Prostate gland (tissue), 2 donors: ENCODE results near the gene ALX3. TPM values are rescaled to one million over a fixed set of nuclear protein-coding genes. Genes with fewer than 3 reads are reported as not detected.

ENCODE experiments used
- DNase-seq: peaks from one replicate; pipeline ENCODE4 v3.0.0-alpha.2; 2019; ENCODE audit warnings: low spot score
- H3K27ac ChIP-seq, 2 donors: fragments of 200-600 bp; sonication (generic); 2 replicates each; pipeline ENCODE4 v1.5.1; 2017 to 2019
- H3K27me3 ChIP-seq: fragments of 200-600 bp; sonication (generic); replicated peaks from 2 replicates; pipeline ENCODE4 v1.5.1; 2019; ENCODE audit not compliant: insufficient read depth
- H3K36me3 ChIP-seq, 2 donors: fragments of 200-600 bp; sonication (generic); 1 replicate in 1 of 2; 2 replicates in 1 of 2; pipeline versions ENCODE4 v1.5.1 to v1.8.1; 2017 to 2019
- H3K4me1 ChIP-seq: fragments of 200-600 bp; sonication (generic); replicated peaks from 2 replicates; pipeline ENCODE4 v1.5.1; 2019
- H3K4me3 ChIP-seq, 2 donors: fragments of 200-600 bp; sonication (generic); 2 replicates each; pipeline ENCODE4 v1.5.1; 2017 to 2019
- H3K9me3 ChIP-seq: fragments of 200-600 bp; sonication (generic); 2 replicates; pipeline ENCODE4 v1.5.1; 2017
- POLR2A ChIP-seq: fragments of 450-650 bp; IDR thresholded peaks from one replicate; pipeline ENCODE4 v1.6.1; 2016; ENCODE audit warnings: antibody characterized with exemption, mild to moderate bottlenecking
- POLR2AphosphoS5 ChIP-seq: sonication (generic); formaldehyde crosslinking; IDR thresholded peaks from one replicate; pipeline ENCODE4 v1.6.1; 2017; ENCODE audit warnings: antibody characterized with exemption
- WGBS: methylation state at CpG from one replicate; pipeline ENCODE4 v1.1.5; 2018; 5-methylcytosine and 5-hydroxymethylcytosine counted together
- intact Hi-C: fragments of 100-400 bp; cut with DNase I; formaldehyde crosslinking; loops from one replicate; pipeline ENCODE4 v1.14.2; 2022
- total RNA-seq, 2 donors: library from RNA; depleted of rRNA; stranded (reverse); fragments of >200 nt; gene quantifications; one replicate each; pipeline ENCODE4 v1.1.0, GENCODE V29; 2016
- TF ChIP-seq, protein P1 (sequence below), 4 experiments: fragments of 200-600 bp in 2 of 4; fragments of 450-650 bp in 2 of 4; sonication (generic) in 2 of 4; IDR thresholded peaks; 1 replicate in 3 of 4; 2 replicates in 1 of 4; pipeline ENCODE4 v1.5.1; 2016 to 2019; ENCODE audit warnings: antibody characterized with exemption in 4 of 4, mild to moderate bottlenecking in 2 of 4, moderate library complexity in 2 of 4

Gene ALX3
- total RNA-seq, 2 donors from 2014 or later = 0.74 TPM; not detected in 1

DNA sequence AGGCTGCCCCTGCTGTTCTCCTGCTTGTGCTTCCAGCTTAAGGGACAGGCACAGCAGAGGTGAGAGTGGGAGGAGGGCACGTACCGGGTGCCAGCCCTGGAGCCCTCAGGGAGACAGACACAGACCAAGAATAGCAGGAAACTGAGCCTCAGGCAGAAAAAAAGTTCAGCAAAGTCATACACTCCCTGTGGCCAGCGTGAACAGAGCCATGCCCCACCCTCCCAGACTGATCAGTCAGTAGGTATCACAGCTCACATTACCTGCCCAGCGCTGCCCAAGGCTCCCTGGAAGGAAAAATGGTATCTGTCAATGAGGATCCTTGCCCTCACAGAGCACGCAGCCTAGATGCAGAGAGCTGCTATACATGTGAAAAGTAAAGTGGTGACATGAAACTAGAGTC is 43.1 kb upstream of the ALX3 start:
- no peak for DNase-seq
- no peak overlapping the region for H3K4me3 ChIP-seq
- no peak overlapping the region for H3K27ac ChIP-seq
- H3K4me1 ChIP-seq = no peaks in the 10 kb centered on the region
- TF ChIP-seq POLR2AphosphoS5 (no peak), POLR2A (no peak)
- TF ChIP-seq, protein P1, sequence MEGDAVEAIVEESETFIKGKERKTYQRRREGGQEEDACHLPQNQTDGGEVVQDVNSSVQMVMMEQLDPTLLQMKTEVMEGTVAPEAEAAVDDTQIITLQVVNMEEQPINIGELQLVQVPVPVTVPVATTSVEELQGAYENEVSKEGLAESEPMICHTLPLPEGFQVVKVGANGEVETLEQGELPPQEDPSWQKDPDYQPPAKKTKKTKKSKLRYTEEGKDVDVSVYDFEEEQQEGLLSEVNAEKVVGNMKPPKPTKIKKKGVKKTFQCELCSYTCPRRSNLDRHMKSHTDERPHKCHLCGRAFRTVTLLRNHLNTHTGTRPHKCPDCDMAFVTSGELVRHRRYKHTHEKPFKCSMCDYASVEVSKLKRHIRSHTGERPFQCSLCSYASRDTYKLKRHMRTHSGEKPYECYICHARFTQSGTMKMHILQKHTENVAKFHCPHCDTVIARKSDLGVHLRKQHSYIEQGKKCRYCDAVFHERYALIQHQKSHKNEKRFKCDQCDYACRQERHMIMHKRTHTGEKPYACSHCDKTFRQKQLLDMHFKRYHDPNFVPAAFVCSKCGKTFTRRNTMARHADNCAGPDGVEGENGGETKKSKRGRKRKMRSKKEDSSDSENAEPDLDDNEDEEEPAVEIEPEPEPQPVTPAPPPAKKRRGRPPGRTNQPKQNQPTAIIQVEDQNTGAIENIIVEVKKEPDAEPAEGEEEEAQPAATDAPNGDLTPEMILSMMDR (IDR thresholded peaks at IDR 0.05) = no peak
- H3K9me3 ChIP-seq = no peaks in the 10 kb centered on the region
- H3K27me3 ChIP-seq = no peaks in the 10 kb centered on the region
- 68% methylated on average over 5 of the region's 5 CpGs for WGBS
- intact Hi-C loops = no loop called here
- no peaks in the 10 kb centered on the region for H3K36me3 ChIP-seq

DNA sequence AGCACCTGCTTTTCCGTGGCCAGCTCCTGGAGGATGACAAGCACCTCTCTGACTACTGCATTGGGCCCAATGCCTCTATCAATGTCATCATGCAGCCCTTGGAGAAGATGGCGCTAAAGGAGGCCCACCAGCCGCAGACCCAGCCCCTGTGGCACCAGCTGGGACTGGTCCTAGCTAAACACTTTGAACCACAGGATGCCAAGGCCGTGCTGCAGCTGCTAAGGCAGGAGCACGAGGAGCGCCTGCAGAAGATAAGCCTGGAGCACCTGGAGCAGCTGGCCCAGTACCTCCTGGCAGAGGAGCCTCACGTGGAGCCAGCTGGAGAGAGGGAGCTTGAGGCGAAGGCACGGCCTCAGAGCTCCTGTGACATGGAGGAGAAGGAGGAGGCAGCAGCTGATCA is 42.2 kb upstream of the ALX3 start:
- no peaks in the 10 kb centered on the region for H3K4me1 ChIP-seq
- no peaks in the 10 kb centered on the region for H3K36me3 ChIP-seq
- TF ChIP-seq, protein P1 (IDR thresholded peaks at IDR 0.05) = no peak
- TF ChIP-seq POLR2A = no peak
- TF ChIP-seq POLR2AphosphoS5 = no peak
- H3K27me3 ChIP-seq = no peaks in the 10 kb centered on the region
- H3K4me3 ChIP-seq = no peak overlapping the region
- no peak overlapping the region for H3K27ac ChIP-seq
- 66% methylated on average over 9 of the region's 9 CpGs for WGBS
- H3K9me3 ChIP-seq = no peaks in the 10 kb centered on the region
- no peak for DNase-seq
- intact Hi-C loops = no loop called here

DNA sequence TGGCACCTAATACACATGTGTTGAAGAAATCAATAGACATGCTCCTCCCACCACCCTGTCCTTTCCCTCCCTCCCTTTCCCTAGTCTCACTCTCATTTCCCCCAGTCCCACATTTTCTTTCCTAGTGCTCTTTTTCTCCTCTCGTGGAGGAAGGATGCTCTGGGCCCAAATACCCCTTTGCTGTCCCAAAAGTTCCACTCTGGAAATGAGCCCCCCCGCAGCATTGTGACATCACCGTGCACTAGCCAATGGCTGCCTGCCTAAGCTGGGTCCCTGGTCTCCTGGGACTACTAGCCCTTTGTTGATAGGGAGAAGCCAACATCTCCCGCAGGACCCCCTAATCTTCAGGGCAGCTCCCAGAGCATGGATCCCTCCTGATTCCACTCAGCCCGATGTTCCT is 41.7 kb upstream of the ALX3 start, which contains the start of gene UBL4B:
UBL4B (plus strand) TSS at position 301 of the 400 bp plus-strand sequence; CDS start at position 393, 92 bp downstream.
- intact Hi-C loops = no loop called here
- WGBS = 82% methylated on average over 5 of the region's 5 CpGs

DNA sequence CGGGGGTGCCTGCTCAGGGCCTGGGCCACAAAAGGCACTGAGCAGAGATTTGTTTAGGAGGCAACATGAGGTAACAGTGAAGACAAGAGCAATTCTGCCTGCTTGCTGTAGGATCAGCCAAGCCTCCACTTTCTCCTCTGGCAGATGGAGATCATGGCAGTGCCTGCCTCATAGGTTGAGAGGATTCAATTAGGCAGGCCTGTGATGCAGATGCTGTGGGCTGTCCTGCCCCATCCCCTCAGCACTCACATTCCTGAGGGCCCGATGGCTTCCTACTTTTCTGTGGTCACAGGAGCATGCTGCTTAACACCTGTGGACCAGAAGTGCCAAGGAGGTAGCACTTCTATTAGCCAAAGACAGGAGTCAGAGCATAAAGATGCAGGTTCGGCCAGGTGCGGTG is 40.6 kb upstream of the ALX3 start:
- DNase-seq = no peak
- Histone ChIP-seq H3K27ac (no peak overlapping the region), H3K9me3 (no peaks in the 10 kb centered on the region), H3K27me3 (no peaks in the 10 kb centered on the region), H3K4me3 (no peak overlapping the region), H3K36me3 (no peaks in the 10 kb centered on the region), H3K4me1 (no peaks in the 10 kb centered on the region)
- TF ChIP-seq POLR2A = no peak
- TF ChIP-seq, protein P1 (IDR thresholded peaks at IDR 0.05) = no peak
- no peak for TF ChIP-seq POLR2AphosphoS5
- intact Hi-C loops = no loop called here
- 82% methylated on average over 4 of the region's 4 CpGs for WGBS

More for the DNA sequence above, 41.7 kb upstream of the ALX3 start, which contains the start of gene UBL4B:
- Histone ChIP-seq H3K4me1 (no peaks in the 10 kb centered on the region), H3K36me3 (no peaks in the 10 kb centered on the region), H3K27me3 (no peaks in the 10 kb centered on the region), H3K9me3 (no peaks in the 10 kb centered on the region), H3K4me3 (no peak within 1 kb of the TSS), H3K27ac (no peak within 1 kb of the TSS)
- no peak for DNase-seq
- TF ChIP-seq POLR2A = no peak
- TF ChIP-seq, protein P1 (IDR thresholded peaks at IDR 0.05) = no peak
- no peak for TF ChIP-seq POLR2AphosphoS5

DNA sequence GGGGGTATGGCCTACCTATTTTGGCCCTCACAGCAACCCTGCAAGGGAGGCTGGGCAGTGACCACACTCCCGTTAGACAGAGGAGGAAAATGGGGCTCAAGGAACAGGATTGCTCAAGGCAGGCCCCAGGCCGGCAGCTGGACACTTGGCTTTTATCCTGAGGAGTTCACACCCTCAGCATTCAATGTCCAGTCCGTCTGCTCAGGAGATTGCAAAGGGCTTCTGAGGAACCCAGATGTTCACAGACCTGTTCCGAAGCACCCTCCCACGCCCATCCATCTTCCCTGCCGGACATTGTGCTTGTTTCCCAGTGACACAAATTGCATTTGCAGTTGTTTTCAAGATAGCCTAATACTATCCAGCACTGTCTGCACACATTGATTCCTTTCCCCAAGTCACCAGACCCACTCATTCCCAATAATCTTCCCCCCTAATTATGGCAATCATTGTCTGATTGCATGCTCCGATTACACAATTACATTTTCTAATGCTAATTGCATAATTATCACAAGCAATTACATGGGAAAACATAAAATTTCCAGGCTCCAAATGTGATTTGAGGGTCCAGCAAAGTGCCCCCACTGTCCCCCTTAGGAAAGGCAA is 37.5 kb upstream of the ALX3 start:
- 75% methylated on average over 7 of the region's 7 CpGs for WGBS
- no peak overlapping the region for H3K4me3 ChIP-seq
- TF ChIP-seq, protein P1 (IDR thresholded peaks at IDR 0.05) = no peak
- no peak for TF ChIP-seq POLR2A
- no peak for TF ChIP-seq POLR2AphosphoS5
- DNase-seq = no peak
- H3K36me3 ChIP-seq = no peaks in the 10 kb centered on the region
- intact Hi-C loops = loop anchor here (5.0 kb wide), 1 partner anchor 56 kb away; no protein-coding TSS in a partner anchor
- H3K27me3 ChIP-seq = no peaks in the 10 kb centered on the region
- no peaks in the 10 kb centered on the region for H3K4me1 ChIP-seq
- H3K9me3 ChIP-seq = no peaks in the 10 kb centered on the region
- H3K27ac ChIP-seq = no peak overlapping the region
